Stimulated activated CD4-positive, alpha-beta T cell treated with anti-CD3 and anti-CD28 coated beads, Interleukin-15, amount 100 ng/mL, for 48 hours (primary cell): ENCODE data around the gene VENTX.
"Not testable (repeated sequence)": the region's sequence is repeated elsewhere in the genome, so short reads cannot be mapped to it uniquely, and the experiment has no call there.

ENCODE experiments used
- DNase-seq, 2 donors: peaks; one replicate each; pipeline ENCODE4 v3.0.0-alpha.2; 2020; ENCODE audit warnings: low read depth in 2 of 2

Gene VENTX

DNA sequence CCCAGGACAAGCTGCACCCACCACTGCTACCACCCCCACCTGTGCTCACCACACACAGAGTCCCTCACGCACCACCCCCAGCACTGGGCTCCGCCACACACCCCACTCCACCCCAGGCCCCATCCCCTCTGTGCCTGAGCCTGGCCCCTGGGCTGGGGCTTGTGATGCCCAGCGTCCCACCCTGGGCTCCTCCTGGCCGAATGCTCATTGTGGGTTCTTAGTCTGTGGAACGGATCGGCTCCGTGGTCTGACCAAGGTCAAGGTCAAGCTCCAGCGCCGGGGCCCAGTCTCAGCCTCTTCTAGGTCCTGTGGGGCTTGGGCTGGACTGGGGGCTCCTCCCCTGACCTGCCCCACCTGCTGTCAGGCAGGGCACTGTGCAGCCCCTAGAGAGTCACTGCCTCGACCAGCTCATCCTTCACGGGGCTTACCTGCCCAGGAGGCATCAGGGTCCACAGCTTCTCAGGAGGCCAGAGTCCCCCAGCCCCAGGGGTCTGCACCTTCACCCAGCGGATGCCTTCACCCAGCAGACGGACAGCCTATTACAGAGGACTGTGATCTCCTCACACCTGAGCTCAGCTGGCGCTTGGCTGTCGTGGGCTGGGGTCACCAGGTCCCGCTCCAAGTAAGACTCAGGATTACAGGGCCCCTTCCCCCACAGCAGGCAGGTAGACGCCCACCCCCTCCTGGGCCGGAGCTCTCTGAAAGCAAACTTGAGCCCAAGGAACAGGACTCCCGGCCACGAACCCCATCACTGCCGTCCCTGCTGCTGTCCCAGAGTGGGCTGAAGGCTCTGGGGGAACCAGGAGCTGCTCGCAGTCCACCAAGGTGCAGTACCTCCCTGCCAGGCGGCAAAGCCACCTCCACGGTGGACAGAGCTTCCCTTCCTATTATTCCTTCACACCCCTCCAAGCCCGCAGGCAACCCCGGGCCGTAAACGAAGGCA, 22.9 kb upstream of the VENTX start:
- no peak for DNase-seq

DNA sequence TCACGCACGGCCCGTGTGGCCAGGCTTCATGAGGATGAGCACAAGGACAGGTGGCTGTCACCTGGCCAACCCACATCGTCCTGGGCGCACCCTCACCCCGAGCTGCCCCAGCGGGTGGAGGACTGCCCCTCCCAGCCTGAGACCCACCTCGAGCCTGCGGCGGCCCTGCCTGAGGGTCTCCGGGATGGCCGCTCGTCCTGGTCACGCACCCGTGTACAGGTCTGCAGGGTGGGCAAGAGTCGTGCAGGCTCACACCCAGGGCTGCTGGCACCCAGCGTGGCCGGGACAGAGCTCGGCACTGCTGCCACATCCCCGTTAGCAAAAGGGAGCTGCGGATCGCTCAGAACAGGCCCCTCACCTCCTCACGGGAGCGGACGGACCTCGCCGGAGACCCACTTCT, 22.1 kb upstream of the VENTX start:
- no peak for DNase-seq

DNA sequence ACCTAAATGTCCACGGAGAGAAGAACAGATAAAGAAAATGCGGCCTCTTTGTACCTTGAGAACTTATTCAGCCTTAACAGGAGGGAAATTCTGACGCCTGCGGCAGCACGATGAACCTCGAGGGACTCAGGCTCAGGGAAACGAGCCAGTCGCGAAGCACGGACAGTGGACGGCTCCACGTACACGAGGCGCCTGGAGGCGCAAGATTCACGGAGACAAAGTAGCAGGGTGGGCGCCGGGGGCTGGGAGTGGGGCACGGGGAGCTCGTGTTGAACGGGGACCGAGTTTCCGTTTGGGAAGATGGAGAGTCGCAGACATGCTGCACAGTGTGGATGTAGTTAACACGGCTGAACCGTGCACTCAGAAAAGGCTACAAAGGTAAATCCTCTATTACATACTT, 20.9 kb upstream of the VENTX start:
- DNase-seq, result no peak

DNA sequence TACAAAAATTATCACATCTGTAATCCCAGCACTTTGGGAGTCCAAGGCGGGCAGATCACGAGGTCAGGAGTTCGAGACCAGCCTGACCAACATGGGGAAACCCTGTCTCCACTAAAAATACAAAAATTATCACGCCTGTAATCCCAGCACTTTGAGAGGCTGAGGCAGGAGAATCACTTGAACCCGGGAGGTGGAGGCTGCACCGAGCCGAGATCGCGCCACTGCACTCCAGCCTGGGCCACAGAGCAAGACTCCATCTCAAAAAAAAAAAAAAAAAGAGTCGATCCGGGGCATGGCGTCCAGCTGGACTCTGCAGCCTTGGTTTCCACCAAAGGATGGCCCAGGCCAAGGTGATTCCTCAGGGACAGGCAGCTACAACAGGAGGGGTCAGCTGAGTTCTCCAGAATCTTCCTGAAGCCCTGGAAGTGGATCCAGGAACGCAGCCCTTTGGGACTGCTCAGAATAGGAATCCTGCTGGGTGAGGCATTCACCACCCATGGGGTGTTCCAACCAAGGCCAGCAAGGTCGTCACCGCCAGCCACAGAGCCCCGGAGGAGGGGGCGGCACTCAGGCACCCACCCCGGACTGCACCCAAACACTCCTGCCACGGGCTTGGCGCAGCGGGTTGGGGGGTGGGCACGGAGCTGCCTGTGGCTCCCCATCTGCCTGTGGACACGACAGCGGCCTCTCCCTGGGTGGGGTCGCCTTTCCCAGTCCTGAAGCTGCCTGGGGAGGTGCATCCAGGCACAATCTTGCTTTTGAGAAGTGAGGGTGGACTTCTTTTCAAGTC, 19.7 kb upstream of the VENTX start:
- DNase-seq, result no peak

DNA sequence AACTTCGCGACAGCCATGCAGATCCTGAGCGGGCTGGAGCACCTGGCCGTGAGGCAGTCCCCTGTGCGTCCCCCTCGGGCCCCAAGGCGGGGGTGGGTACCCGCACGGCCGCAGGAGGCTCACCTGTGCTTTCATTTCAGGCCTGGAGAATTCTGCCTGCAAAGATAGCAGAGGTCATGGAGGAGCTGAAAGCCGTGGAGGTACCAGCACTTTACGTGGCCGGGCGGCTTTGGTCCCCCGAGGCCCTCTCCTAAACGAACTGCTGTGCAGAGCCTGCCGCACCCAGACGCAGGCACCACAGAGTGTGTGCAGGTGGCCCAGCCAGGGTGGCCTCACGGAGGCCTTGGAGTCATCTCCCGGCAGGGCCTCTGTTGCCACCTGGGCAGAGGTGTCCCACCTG, 18.8 kb upstream of the VENTX start:
- no peak for DNase-seq

DNA sequence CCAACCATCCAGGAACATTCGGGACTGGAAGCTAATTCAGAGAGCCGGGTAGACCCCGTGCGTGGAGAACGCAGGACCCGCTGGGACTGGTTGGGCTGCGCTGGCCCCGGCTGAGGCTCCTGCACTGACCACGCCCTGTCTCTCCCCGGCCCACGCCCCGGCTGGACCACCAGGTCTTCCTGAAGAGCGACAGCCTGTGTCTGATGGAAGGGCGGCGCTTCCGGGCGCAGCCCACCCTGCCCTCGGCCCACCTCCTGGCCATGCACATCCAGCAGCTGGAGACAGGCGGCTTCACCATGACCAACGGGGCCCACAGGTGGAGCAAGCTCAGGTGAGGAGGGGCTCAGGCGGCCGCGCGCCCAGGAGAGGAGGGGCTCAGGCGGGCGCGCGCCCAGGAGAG, 17.9 kb upstream of the VENTX start:
- no peak for DNase-seq

DNA sequence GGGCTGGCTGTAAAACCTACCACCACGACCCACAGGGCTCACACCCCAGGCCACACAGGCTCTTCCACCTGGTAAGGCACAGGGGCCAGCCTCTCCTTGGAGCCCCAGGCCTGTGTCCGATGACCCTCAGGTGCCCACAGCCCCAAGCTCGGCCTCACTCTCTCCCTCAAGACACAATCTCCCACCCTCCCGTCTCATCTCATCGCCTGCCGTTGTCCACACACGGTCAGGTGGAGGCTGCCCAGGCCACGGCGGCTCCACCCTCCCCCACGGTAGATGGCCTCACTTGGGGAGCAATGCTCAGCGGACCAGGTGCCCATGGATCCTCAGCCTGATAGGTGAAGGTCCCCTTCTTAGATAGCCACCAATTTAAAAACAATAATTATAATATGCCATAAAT, 16.3 kb upstream of the VENTX start:
- DNase-seq, result no peak

DNA sequence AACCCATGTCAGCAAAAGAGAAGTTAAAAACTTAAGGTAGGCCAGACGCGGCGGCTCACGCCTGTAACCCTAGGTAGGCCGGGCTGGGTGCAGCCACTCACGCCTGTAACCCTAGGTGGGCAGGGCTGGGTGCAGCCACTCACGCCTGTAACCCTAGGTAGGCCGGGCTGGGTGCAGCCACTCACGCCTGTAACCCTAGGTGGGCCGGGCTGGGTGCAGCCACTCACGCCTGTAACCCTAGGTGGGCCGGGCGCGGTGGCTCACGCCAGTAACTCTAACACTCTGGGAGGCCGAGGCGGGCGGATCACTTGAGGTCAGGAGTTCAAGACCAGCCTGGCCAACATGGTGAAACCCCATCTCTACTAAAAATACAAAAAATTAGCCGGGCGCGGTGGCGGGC, 15.9 kb upstream of the VENTX start:
- not testable (repeated sequence) for DNase-seq

DNA sequence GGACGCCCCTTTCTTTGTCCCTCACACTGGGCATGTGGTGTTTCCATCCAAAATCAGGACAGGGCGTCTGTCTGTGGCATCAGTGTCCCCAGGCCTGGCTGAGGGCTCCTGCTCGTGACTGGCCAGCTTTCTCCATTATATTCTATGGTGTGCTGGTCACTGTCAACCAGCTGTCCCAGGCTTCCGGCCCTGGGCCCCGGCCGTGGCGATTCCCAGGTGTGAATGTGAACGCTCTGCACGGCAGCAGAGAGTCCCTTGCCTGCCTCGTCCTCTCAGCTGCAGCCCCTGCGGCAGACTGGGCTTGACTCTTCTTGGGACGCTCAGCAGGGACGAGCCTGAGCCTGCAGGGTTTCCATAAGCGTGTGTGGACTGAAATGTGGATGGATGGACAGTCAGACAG, 13.6 kb upstream of the VENTX start:
- no peak for DNase-seq

DNA sequence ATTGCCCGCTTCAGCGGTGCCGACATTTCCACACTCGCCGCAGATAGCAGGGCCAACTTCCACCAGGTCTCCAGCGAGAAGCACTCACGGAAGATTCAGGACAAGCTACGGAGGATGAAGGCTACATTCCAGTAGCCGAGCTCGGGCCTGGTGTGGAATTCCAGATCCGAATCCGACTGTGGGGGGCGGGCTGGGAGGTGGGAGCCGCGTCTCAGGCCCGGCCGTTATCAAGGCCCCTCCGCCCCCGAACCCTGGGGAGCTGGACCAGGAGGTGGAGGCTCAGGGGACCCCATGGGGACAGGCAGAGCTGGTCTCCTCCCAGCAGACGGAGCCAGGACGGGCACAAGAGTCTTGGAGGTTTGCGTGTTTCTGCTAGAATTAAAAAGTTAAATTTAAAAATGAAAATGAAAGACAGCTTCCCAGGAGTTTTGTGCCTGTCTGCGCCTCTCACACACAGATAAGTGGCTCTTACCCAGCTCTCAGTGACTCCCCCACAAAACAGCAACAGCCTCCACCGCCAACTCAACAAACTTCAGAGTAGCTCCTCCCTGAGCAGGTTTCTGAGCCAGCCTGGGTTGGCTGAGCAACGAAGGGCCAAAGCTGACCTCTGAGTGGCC, 12.8 kb upstream of the VENTX start:
- DNase-seq, result no peak

DNA sequence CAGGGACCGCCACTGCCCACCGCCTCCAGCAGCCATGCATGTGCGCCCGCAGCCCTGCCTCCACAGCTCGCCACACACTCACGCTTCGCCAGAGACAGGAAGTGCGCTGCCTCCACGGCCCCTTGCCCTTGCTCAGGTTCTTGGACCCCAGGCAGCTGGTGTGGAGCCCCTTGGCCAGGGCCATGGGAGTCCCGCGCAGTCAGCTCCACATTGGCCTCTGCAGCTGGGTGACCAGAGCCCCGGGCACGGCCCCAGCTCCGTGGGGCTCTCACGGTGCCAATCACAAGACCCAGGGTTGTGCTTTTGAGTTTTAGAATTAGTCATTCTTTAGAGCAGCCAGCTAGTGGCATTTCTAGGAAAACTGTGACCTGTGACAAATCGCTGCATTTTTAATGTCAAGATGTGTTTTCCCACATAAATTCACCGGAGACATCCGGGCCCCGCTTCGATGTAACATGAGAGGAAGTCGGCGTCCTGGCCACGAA, 11.9 kb upstream of the VENTX start:
- DNase-seq, result no peak

DNA sequence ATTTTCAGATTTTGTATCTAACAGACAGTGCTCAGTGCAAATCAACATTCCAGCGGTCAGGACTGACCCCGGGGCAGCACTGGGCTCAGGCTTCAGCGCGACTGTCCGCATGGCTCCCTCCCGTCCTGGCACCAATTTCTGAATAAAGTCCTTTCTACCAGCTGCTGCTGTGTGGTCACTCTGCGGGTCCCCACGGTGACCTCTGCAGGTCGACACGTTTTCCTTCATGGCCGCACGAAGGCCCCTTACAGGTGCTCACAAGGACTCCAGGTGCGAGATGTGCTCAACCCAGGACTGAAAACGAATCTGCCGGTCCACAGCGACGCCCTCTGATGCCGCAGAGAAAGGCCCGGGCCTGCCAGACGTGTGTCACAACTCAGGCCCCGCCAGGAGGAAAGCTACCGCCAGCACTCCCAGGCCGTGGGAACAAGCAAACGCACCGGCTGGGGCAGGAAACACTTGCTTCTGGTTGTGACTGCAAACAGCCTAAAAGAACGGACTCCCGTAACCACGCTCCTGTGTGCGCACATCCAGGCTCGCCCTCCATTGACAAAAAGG, 11.3 kb upstream of the VENTX start:
- DNase-seq, result no peak

DNA sequence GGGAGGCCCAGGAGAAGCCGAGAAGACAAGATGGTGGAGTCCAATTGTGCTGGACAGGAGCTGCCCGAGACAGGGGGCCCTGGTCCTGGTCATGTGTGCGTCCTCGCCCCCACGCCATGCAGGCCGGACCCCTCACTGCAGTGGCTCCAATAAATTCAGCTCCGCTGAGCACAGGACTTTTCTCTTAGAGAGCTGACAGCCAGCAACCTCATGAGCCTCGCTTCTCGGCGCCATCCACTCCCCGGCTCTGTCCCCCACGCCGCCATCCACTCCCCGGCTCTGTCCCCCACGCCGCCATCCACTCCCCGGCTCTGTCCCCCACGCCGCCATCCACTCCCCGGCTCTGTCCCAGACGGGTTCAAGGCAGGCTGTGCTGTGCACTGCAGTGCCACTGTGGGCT, 10.4 kb upstream of the VENTX start:
- no peak for DNase-seq

DNA sequence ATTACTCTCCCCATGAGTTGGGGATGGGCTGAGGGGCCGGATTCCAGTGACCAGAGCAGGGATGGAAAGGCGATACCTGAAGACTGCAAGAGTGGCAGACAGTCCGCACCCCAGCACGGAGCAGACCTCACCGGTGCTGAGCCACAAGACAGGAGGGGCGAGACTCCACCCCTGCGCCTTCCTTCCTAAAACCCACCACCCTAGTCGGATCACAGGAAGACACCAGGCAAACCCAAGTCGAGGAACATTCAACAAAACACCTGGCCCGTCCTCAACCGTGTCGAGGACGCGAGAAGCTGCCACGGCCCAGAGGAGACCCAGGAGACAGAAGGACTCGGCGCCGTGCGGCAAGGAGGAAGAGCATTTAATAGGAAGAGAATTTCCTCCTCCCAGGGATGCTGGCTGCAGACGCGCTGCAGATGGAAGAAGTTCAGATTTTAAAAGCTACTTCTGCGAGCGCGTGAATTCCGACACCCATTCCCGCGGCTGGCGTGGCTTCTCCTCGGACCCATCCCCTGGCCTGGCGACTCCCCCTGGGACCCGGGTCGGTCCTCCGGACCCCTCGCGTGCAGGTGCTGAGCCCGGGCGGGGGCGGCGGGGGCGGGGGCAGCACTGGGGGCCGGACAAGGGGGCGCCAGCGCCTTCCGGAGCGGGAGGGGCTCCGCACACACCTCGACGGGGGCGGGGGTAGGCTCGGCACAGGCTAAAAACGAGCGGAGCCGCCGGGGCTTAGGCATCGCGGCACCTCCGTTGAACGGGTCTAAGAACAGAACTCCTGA, 8.2 kb upstream of the VENTX start:
- no peak for DNase-seq

DNA sequence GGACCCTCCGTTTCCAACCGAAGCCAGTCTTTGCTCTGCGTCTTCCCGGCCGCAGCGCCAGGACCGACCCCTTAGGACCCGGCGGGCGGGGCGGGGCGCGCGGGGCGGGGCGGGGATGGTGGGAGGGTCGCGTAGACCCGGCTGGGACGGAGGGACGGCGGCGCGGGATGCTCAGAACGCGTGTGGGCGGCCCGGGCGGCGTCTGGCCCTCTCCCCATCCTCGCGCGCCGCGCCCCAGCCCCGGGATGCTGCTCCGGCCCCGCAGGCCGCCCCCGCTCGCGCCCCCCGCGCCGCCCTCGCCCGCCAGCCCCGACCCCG, 7.7 kb upstream of the VENTX start, which contains the start of gene UTF1:
Gene UTF1 (plus strand): TSS at position 174 of the 318 bp plus-strand sequence. CDS start 72 bp downstream, at position 246.
- no peak for DNase-seq

DNA sequence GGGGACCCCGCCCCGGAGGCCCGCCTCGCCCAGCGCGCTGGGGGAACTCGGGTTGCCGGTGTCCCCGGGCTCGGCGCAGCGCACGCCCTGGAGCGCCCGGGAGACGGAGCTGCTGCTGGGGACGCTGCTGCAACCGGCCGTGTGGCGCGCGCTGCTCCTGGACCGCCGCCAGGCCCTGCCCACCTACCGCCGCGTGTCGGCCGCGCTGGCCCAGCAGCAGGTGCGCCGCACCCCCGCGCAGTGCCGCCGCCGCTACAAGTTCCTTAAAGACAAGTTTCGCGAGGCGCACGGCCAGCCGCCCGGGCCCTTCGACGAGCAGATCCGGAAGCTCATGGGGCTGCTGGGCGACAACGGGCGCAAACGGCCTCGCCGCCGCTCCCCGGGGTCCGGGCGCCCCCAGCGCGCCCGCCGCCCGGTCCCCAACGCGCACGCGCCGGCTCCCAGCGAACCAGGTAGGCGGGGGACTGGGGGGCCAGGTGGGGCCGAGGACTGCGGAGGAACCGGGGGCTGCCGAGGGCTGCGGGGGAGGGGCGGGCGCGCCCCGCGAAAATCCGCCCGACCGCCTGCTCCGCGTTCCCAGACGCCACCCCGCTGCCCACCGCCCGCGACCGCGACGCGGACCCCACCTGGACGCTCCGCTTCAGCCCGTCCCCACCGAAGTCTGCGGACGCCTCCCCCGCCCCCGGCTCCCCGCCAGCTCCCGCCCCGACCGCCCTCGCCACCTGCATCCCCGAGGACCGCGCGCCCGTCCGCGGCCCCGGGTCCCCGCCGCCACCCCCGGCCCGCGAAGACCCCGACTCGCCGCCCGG, 7.1 kb upstream of the VENTX start:
- DNase-seq, result no peak

DNA sequence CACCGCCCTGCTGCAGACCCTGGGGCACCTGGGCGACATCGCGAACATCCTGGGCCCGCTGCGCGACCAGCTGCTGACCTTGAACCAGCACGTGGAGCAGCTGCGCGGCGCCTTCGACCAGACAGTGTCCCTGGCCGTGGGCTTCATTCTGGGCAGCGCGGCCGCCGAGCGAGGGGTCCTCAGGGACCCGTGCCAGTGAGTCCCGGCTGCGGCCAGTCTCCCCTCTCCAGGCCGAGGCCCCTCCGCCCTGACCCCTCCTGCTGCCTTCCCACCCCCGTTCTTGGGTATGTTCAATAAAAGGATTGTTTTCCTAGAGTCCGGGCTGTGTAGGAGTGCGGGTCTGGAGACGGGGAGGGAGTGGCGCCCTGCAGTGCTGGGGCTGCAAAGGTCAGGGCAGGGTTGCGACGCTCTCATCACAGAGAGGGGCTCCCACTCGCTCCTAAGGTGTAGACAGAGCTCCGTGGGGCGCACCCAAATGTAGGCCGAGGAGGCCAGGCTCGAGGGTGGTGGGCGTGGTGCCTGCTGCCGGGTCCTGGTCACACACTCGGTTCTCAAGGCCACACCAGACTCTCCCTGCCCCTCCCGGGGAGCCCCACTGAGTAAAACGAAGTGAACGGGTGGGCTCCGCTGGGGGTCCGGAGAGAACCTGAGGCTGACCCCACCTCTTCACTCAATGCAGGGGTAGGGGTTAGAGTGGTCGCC, 6.3 kb upstream of the VENTX start:
- DNase-seq, result no peak

DNA sequence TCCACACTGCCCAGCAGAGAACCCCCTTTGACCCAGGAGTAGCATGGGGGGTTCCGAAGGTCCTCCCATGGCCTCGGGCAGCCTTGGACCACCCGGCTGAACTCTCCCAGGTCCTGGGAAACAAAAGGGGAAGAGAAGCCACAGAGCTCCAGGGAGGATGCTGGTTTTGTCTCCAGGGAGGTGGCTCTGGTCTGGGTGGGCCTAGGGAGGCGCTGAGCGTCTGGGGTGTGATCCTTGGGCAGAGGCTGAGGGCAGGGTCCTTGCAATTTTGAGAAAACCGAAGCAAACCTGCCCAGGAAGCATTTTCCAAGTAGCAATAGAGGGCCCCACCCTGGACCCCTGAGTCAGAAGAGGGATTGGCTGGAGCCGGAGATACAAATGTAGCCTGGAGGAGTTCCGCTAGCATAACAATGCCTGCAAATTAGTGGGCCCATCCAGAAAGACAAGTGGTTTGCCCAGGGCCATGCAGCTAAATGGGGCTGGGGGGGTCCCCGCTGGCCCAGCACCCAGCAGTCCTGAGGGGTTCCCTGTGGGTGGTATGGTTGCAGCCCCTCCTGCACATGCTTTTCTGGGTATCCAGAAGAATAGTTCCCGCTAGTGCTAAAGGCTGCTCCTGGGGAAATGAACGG, 5.6 kb upstream of the VENTX start:
- no peak for DNase-seq

DNA sequence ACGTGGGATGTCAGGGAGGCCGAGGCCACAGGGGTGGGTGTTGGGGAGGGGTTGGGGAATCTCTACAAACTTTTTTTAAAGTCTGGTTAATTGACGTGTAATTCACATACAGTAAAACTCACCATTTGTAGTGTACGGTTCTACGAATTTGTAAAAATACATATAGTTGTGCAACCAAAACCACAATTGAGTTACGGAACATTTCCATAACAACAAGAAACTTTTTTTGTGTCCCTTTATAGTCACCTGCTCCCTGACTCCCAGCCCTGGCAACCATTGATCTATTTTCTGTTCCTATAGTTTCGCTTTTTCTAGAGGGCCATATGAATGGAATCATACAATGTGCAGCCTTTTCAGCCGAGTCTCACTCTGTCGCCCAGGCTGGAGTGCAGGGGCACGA, 2.9 kb upstream of the VENTX start:
- not testable (repeated sequence) for DNase-seq
